HuH-7 (cell line): ENCODE data around the gene GNS.

Source experiments
- DNase-seq: peaks from one replicate; pipeline ENCODE4 v3.0.0; 2011; ENCODE audit warnings: low spot score

Gene GNS

DNA sequence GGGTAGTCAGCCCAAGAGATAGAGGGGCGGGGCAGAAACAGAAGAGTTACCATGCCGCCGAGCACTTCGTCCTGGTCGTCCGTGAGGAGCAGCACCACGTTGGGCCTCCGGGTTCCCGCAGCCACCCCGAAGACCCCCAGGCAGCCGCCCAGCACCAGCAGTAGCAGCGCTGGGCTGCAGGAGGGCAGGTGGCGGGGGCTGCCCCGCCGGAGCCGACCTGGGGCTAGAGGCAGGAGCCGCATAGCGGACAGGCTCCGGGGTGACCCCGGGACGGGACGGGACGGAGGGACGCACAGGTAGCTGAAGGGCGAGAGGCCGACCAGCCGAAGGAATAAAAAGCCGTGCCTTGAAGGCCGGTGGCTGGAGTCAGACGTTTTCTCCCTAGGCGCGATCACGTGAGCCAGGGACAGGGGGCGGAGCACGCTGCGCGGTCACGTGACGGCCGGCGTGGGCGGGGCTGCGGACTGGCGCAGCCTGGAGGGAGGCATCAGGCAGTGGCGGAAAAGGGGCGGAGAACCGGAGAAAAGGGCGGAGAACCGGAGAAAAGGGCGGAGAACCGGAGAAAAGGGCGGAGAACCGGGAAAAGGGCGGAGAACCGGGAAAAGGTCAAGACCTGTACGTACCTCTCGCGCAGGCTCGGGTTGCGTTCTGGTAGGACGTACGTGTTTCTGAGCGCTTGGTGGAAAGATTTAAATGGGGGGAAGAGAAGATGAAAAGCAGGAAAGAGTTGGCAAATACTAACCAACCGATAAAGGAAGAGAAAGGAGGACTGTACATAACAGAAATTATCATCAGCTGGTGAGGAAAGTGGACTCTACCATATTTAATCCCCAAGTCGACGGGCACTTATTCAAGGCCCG is at the start of gene GNS:
Gene GNS (minus strand): TSS at position 372 of the 860 bp plus-strand sequence. CDS start 130 bp downstream, at position 242.
- peak; percentile 91 for DNase-seq

DNA sequence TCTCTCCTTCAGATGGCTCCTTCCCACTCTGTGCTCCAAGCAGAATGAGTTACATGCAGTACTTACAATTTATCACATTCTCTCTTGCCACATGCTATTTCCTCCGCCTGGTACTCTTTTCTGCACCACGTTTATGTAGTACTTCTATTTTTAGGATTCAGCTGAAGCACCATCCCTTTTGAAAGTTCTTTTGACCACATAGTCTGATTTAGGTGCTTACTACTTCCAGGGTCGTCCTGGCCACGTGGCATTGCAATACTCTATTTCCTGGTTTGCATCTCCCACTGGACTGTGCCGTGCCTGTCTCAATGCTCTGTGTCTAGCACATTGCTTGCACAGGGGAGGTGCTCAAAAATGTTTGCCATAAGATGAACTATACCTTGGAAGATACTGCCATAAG is 48.9 kb upstream of the GNS start:
- DNase-seq: no peak

DNA sequence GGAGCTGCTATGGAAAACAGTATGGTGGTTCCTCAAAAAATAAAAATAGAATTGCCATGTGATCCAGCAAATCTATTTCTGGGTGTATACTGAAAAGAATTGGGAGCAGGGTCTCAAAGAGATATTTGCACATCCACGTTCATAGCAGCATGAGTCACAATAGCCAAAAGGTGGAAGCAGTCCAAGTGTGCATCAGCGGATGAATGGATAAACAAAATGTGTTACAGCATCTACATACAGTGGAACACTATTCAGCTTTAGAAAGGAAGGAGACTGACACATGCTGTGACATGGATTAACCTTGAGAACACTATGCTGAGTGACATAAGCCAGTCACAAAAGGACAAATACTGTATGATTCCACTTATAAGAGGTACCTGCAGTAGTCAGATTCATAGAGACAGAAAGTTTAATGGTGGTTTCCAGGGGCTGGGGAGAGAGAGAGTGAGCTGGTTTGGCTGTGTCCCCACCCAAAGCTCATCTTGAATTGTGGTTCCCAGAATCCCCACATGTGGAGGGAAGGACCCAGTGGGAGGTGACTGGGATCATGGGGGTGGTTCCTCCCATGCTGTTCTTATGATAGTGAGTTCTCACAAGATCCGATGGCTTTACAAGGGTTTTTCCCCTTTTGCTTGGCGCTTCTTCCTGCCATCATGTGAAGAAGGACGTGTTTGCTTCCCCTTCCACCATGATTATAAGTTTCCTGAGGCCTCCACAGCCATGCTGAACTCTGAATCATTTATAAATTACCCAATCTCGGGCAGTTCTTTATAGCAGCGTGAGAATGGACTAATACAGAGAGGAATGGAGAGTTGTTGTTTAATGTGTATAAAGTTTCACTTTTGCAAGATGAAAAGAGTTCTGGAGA is 47.6 kb upstream of the GNS start:
- no peak for DNase-seq

DNA sequence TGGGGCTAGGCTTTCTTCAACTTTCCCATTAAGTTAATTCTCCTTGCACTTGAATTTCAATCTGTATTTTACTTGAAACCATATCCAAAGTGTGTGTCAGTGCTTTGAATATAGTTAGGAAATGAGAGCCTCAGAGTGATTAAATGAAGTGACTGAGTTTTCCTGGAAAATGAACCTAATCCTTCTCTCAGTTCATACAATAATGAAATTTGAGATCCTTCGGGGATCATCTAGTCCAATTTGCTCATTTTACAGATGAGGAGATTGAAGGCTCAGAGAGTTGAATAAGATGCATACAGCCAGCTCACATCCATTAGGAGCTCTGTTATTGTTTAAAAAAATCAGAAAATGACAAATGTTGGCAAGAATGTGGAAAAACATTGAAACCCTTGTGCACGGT is 47.0 kb upstream of the GNS start:
- no peak for DNase-seq

DNA sequence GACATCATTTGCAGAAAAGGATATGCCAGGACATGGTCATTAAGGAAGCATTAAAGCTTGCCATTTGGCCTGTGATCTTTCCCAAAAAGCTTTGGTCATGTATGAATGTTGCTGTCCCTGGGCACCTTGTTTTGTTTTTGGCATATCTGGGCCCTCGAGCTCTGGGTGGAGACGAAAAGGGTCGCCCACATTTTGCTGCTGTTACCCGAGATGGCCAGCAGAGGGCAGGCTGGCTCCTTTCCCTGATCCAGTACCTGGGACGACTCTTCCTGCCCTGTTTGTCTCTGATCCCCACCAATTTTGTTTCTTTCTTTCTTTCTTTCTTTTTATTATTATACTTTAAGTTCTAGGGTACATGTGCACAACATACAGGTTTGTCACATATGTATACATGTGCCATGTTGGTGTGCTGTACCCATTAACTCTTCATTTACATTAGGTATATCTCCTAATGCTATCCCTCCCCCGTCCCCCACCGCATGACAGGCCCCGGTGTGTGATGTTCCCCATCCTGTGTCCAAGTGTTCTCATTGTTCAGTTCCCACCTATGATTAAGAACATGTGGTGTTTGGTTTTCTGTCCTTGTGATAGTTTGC is 43.1 kb upstream of the GNS start:
- peak; percentile 67 for DNase-seq

DNA sequence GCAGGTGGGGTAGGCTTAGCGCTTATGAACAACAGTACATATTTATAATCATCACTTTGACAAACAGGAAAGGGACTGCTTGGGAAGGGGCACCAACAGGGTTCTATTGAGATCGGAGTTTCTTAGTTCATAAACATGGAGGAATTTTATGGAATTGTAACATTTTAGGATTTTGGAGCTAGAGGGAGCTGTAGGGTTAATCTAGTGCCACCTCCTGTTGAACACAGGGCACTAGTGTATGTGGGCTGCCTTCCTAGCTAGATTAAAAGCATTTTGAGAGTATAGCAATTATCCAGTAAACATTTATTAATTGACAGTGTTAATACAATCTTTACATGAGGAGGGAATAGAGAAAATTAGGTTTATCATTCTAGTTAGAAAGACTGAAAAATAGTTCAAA is 42.2 kb upstream of the GNS start:
- no peak for DNase-seq

DNA sequence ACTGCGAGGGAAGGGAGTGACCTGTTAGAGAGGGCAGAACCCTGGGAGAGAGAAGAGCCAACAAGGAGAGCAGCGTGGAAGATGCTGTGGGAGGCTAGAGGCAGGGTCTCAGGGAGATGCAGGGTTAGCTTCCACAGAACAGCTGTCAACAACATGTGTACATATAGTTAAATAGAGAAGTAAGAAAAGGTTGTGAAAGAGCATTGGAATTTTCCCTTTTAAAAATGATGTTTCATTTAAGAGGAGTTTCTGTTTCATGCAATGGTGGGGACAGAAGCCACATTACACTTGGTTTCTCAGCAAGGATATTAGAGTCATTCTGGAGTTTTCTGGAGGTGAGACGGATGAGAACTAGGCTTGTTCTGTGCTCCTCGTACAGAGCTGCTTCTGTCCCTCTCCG is 41.4 kb upstream of the GNS start:
- no peak for DNase-seq

DNA sequence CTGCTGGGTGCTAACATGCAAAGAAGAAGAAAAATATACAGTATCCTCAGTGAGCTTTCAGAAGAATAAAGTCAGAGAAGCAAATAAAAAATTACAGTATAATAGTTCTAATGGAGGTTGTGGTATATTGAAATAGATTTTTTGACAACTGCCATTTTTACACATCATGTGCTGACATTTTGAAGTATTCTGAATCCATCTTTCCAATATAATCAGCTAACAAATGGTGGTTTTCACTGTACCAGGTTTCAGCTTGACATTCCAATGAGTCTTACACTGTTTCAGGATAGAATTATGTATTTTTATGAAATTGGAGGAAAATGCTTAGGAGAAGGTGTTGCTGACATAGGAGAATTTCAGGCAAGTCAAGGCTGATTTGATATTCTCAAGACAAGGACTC is 39.0 kb upstream of the GNS start:
- no peak for DNase-seq

DNA sequence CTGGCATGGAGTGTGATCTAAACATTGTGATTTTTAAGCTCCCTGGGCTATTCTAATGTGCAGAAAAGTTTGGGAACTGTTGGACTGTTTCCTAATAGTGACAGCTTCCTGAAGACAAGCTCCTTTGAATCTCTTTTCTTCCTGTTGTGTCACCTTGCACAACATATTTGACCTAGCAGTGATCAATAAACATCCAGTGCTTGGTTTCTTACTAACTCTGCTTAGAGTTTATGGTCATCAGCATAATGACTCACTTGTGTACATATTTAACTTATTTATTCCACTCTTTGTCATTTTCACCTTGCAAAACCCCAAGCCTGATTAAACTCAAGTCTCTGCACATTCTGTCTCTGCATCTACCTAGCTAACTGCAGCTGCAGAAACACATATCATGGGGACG is 38.0 kb upstream of the GNS start:
- DNase-seq: no peak

DNA sequence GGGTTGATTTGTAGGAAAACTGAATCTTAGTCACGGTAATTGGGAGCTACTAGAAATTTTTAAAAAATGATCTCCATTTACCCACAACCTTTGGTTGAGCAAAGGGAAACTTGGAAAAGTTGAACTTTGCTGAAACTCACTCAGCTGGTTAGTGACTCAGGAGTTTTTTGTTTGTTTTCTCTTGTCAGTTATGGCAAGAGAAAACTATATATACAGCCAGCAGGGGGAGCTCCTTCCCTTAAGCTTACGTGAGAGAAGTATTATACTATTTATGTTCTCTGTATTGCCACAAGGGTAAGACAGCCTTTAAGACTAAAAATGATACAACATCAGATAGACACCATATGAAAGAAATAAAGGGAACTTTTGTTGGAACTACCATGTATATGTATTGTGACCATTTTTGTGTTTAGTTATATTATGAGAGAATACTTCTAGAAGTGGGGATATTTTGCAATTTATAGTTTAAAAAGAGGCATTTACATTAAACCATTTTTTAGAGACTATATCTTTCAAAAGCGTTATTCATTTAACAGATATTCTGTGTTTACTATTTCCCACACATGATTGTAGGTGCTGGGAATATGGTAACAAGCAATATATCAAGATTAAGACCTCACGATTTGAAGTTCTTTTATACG is 37.1 kb upstream of the GNS start:
- peak; percentile 42 for DNase-seq

DNA sequence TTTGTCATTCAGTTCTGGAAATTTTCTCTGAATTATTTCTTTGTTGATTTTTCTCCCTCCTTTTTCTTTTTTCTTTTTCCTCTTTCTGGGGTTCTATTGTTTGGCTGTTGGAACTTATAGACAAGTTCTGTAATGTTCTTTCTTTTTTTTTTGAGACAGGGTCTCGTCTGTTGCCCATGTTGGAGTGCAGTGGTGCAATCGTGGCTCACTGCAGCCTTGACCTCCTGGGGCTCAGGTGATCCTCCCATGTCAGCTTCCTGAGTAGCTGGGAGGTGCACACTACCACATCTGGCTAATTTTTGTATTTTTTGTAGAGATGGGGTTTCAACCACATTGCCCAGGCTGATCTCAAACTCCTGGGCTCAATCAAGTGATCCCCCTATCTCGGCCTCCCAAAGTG is 35.1 kb upstream of the GNS start:
- DNase-seq: no peak

DNA sequence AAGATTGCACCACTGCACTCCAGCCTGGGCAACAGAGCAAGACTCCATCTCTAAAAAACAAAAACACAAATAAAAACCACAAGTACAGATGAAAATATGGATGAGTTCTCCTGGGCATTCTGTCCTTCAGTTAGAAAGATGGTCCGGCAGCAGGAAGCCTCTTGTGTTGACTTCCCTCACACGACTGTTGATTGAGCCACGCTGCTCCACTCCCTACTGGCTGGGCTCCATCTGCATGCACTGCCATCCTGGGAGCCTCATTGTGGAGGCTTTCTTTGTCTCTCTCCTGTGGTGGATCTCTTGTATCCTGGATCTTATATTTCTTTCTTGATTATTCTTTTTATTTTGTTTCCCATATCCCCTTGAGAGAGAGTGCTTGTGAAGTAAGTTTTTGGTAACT is 34.4 kb upstream of the GNS start:
- no peak for DNase-seq

DNA sequence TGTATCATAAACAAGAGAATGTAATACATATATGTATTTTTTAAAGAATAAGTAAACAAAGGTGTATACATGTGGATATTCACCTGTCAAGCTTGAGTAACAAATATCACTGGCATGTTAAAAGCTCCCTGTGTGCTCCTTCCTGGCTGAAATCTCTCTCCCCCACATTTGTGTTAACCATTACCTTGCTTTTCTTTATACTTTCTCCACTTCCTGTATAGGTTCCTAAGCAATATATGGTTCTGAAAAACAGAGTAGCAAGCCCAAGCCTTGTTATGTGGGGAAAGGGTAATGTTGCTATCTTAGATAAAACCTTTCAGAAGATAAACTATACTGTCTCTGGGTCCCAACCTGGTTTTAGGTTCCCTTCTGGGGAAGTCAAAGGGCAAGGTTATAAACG is 32.9 kb upstream of the GNS start:
- DNase-seq: no peak

DNA sequence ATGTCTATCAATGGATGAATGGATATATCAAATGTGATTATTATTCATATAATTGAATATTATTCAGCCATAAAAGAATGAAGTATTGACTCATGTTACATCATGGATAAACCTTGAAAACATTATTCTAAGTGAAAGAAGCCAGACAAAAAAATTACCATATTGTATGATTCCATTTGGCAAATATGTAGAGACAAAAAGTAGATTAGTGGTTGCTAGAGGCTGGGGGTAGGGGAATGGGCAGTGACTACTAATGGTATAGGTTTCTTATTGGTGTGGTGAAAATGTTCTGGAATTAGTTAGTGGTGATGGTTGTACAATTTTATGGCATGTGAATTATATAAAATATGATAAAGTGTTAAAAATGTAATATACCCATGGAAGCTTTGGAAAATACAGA is 31.8 kb upstream of the GNS start:
- DNase-seq: no peak

DNA sequence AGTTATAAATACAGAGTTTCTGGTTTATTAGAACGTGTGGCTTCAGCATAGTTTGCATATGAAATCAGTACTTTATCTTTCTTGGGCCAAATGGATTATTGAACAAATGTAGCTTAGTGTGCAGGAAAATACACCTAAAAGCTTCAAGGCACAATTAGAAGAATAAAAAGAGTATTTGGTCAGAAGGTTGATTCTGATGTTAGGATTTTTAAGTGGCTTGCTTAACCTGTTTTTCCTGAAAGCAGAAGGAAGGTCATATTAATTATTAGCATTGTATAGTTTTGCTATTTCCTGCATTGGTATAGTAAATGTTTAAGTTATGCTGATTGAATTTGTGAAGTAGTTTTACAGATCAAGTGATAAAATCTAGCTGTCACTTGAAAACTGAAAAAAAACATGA is 31.0 kb upstream of the GNS start:
- no peak for DNase-seq

DNA sequence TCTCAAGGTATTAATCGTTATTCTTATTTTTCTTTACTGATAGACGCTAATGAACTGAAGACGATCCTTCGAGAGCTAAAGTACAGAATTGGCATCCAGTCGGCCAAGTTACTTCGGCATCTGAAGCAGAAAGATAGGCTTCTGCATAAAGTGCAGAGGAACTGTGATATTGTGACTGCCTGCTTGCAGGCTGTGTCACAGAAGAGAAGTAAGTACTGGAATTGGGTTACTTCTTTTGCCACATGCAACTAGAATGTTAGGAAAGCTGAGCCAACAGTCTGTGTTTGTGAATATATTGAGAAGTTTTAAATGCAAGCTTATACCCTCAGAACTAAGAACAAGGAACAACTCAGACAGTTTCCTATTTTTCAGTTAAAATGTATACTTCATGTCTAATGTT is 26.6 kb upstream of the GNS start:
- DNase-seq: no peak

DNA sequence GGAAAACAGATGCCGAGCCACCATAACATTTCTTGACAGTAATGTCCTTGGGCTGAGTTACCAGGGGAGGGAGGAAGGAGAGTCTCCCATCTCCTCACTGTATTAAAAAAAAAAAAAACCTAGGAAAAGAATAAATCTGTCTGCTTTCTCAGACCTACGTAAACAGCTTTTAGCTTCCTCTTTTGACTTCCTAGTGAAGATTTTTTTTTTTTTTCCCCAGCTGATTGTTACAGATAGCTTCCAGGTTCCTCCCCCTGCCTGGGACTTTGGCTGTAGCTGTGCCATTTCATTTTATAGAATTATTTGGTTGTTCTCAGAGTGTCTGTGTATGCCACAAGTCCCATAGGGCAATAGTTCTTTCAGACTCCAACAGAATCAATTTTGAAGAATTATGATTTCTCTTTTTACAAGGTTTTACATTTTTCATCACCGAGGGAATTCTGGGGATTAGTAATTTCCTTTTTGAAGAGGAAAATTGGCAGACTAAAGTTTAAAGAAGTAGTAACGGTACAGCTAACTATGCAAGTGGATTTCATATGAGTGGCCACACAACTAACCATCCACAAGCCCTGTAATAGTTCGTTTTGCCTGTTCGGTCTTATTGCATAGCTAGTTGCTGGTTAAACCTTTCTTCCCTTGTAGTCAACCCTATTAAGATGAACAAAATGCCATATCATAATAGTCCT is 23.1 kb upstream of the GNS start:
- DNase-seq: no peak

DNA sequence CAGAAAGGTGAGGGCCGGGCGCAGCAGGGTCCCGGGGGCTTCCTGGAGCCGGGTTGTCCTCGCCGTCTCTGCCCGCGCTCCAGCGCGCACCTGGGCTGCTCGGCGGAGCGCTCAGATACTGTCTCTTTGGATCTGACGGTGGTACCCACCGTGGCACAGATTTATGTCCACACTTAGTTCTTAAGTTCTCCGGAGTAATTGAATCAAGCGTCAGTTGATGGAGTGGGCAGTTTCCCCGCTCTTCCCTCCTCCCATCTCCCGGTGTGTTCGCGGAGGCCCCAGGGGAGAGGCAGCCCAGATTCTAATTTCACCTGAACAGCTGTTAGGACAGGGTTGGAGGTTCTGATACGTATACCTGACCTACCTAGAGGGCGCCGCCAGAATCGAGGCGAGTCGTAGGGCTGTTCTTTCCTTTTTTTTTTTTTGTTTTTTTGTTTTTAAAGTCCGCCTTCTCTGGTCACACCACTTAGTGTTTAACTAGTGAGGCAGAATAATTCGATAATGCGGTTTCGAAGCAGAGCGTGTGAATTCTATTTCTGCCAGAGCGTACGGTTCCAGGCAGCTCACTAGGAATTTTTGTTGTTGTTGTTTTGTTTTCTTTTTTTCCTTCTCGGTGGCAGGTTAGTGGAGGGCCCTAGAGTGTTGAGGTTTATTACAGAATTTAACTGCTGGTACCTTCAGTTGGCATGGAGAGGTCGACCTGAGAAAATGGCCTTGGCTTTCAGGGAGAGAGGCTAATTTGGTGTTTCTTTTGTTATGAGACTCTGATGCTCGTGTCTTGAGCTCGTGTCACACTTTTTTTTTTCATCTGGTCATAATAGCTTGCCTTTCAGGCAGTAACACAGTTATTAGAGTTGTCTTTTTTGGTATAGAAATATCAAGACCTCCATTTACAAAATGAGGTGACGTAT is 22.3 kb upstream of the GNS start:
- DNase-seq: peak; percentile 36

DNA sequence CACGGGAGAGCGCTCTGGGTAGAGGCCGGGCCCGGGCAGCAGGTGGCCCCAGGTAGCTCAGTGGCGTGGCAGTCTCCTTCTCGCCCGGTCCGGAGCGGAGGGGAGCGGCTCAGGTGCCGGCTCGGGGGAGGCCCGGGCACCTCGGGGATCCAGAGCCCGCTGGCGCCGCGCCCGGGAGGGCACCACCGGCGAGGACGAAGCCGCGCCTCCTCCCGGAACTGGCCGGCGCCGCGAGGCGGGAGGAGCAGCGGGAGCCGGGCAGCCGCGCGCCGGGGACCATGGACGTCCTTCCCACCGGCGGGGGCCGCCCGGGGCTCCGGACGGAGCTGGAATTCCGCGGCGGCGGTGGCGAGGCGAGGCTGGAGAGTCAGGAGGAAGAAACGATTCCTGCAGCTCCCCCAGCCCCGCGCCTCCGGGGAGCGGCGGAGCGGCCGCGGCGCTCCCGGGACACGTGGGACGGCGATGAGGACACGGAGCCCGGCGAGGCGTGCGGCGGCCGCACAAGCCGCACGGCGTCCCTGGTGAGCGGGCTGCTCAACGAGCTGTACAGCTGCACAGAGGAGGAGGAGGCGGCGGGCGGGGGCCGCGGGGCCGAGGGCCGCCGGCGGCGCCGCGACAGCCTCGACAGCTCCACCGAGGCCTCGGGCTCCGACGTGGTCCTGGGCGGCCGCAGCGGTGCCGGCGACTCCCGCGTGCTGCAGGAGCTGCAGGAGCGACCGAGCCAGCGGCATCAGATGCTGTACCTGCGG is 21.5 kb upstream of the GNS start:
- peak; percentile 56 for DNase-seq

DNA sequence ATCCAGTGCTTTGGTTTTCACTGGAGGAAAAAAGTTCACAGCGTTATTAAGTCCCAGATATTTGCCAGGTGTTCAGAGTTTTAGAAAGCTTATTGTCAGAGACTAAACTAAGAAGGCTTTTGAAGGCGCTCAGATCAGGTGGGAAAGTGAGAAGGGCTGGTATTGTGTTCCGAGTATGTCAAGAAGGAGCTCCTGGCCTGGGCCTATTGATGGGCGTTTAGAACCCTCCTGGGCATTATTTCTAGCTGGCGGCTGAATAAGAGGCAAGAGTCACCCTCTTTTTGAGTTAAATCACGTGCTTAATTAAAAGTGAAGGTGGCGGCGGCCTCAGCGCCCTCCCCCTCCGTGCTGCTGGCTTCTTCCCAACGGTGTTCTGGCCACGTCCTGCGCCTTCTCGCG is 20.9 kb upstream of the GNS start:
- peak; percentile 28 for DNase-seq
